Stimulated activated CD8-positive, alpha-beta memory T cell treated with anti-CD3 and anti-CD28 coated beads, Interleukin-4, amount 100 ng/mL, for 1 hour (primary cell): Measurements from ENCODE around the gene VEZF1.

Experiments
- DNase-seq, 2 donors: peaks; one replicate each; pipeline ENCODE4 v3.0.0-alpha.2; 2020; ENCODE audit warnings: low read depth in 2 of 2, low spot score in 1 of 2

VEZF1 gene

DNA sequence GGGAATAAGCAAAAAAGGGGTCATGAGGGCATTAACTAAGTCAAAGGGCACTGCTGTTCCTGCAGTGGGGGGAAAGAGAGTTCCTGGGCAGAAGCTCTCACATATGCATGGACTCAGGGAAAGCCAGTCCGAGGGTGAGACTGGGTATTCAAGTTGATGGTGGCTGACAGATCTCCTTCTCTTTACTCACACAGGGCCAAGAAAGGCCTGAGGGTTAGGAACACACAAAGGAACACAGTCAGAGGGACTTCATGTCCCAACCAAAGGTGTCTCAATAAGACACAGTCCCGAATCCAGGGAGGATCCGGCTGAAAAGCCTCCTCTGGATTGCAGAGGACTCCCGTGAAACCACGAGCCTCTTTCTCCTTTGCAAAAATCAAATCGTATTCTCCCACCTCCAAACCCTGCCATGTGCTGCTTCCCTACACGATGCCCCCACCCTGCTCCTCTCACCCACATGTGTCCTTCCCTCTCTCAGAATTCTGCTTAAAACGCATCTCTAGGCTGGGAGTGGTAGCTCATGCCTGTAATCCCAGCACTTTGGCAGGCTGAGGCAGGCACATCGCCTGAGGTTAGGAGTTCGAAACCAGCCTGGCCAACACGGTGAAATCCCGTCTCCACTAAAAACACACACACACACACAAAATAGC lies 56.4 kb downstream of the VEZF1 start:
- DNase-seq = no peak

DNA sequence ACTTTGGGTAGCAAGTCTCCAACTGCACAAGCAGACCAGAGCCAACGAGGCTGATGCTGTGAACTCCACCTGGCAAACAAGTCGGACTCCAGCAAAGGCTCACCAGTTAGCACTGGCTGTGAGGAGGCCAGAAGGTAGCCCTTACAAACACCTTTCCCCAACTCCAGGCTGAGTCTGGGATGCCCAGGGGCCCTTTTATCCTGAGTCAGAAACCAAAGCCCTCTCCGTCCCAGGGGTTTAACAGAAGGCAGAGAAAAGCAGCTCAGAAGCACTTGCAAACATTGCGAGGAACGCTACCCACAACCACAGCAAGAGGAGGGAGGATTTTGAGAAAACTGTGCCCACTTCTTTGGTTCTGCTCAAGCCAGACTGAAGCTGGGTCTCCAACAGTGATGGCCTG lies 57.8 kb downstream of the VEZF1 start:
- DNase-seq = no peak

GRCh38 chr17:57929386-57929785 lies 58.7 kb downstream of the VEZF1 start:
- no peak for DNase-seq

DNA sequence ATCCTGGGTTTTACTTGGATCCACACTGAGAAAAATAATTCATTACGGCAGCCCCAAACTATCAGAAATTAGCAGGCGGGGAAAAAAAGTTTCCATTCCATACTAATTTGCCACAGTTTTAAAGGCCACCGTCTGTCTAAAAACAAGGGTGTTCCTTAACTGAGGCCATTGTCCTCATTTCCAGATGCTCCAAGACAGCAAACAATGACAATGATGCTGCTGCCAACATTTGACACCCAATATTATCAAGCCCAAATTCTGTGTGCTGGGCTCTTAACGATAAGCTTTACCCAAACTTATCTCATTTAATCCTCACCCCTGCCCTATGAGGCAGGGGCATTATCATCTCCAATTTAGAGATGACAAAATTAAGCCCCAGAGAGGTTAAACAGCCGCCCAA lies 59.1 kb downstream of the VEZF1 start:
- no peak for DNase-seq

DNA sequence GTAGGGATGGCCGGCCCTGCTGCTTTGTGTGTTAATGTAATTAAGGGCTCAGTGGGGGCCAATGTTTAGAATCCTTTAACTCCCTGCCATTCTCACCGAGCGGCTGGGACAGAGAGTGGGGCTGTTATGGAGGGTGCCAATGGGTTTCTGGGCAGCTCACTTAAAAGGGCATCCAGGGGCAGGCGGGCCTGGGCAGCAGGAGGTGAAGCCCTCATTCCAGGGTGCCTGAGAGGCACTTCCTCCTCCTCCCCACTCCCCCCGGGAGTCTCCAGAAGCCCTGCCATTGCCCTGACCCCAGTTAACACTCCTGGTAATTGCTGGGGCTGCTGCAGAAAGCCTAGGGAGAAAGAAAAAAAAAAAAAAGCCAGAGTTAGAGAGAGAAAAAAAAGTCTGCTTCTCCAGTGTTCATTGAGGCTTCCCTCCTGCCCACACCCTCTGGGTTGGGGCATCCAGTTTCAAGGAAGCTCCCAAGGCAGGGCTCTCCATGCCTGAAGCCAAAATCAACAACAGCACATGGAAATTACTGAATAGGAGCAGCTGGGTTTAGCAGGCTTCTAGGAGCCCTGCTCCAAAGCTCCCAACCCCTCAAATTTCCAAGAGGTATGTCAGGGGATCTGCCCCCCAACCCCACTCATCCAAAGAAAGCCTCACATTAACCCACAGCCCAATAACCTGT lies 60.9 kb downstream of the VEZF1 start:
- DNase-seq = no peak

DNA sequence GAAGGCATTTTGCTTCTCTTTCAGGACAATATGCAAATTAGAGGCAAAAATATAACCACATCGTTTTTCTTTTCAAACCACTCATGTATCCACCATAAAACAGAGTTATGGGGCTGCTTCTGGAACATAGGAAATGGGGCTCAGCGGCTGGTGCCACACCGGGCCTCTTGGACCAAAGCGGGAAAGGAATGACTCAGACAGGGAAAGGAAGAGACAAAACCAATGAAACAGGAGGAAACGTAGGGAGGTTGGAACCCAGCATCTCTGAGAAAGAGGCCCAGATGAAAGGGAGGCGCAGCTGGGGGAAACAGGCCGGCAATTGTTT lies 61.4 kb downstream of the VEZF1 start:
- DNase-seq = no peak

DNA sequence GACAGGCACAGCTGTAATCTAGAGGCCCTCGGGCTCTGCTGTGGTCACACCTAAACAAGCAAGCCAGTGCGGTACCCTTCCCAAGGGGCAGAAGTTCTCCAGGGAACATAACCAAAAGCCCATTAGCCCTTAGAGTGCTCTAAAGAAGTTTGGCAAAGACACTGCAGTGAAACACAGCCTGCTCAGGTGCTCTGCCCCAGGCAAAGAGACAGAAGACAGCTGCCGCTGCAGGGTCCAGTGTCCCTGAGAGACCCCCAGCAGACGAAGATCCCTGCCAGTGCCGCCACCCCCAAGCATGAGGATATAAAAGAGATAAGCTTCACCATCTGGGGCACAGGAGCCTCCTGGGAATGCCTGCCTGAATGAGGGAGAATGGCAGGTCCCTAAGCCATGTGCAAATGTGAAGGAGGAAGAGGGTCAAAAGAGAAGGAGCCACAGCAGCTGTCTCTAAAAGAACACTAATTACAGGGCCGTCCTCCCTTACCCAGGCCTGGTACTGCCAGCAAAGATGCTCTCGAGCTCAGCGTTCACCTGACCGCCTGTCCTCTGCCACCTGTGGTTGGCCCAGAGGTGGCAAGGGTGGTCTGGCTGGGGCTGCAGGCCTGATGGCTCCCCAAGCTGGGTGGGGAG lies 62.6 kb downstream of the VEZF1 start:
- DNase-seq = no peak

- DNase-seq = no peak
These were observed 63.4 kb downstream of the VEZF1 start for GRCh38 chr17:57924677-57925076.
